ENCODE measurements around the gene DENND10.
"Not testable (repeated sequence)": the region's sequence is repeated elsewhere in the genome, so short reads cannot be mapped to it uniquely, and the experiment has no call there.

Gene DENND10

DNA sequence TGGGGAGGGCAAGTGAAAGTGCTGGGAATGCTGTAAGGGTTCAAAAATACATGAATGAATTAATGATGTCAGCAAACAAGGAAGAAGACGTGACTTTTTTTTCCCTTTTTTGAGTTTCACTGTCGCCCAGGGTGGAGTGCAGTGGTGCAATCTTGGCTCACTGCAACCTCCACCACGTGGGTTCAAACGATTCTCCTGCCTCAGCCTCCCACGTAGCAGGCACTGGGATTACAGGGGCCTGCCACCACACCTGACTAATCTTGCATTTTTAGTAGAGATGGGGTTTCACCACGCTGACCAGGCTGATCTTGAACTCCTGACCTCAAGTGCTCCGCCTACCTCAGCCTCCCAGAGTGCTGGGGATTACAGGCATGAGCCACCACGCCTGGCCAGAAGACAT is 30.0 kb downstream of the DENND10 start:
- FAIRE-seq = no peak

DNA sequence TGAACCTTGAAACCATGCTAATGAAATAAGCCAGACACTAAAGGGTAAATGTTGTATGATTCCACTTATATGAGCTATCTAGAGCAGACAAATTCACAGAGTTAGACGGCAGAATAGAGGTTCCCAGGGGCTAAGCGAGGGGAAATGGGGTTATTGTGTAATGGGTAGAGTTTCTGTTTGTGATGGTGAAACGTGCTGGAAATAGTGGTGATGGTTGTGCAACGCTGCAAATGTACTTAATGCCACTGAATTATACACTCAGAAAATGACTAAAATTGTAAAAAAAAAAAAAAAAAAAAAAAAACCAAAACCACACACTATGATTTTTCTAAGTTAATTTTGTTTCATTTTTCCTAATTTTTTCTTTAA is 31.6 kb downstream of the DENND10 start:
- no peak for FAIRE-seq

DNA sequence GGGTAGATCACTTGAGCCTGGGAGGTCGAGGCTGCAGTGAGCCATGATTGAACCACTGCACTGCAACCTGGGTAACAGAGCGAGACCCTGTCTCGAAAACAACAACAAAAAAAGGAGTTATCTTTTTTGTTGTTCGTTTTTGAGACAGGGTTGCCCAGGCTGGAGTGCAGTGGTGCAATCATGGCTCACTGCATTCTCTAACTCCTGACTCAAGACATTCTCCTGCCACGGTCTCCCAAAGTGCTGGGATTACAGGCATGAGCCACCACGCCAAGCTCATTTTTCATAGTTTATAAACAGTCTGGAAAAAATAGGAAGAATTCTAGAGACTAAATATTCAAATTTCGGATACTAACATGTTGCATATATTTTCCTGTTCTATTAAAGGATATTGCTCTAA is 32.2 kb downstream of the DENND10 start:
- FAIRE-seq = no peak

DNA sequence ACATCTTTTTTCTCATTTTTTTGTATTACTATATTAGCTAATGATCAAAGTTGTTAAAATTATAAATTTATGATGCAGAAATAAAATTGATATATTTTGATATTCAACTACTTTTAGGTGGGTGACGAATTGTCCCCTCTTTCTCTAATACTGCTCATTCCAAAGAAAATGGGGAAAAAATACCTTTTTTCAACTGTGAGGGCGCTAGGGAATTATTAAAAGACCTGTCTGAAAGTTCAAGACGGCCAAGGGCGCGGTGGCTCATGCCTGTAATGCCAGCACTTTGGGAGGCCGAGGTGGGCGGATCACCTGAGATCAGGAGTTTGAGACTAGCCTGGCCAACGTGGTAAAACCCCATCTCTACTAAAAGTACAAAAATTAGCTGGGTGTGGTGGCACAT is 34.0 kb downstream of the DENND10 start:
- not testable (repeated sequence) for FAIRE-seq

DNA sequence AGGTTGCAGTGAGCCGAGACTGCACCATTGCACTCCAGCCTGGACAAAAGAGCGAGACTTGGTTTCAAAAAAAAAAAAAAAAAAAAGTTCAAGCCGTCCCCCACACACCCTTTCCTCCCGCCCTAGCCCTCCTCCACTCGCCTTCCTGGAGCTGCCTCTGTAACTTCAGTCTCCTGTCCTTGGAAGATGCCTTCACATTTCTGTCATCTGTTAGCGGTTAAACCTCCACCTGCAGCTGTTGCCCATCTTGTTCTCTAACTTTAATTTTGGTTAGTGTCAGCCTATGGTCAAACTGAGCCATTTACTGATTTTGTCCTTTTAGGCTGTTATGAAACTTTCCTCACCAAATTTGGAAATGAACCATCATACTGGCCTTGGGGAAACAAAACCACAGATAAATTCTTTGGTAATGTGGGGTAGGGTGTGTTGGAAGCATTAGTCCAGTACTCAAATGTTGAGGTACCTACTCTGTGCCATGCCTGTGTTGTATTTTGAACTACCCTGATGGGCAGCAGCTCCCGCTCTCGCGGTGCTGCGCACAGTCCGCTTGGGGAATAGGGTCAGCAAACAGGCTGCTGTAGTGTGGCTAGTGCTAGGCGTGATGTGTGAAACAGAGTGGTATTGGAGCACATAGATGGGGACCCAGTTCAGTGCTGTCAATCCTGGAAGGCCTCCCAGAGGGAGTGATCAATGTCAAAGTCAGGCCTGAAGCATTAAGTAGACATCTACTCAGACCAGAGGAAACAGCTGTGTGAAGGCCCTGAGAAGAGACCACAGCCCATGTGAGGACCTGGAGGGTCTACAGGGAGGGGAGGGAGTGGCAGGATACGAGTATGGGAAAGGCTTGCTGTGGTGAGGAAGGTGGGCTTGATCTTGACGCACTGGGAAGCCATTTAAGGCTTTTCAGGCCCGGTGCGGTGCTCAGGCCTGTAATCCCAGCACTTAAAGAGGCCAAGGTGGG is 34.7 kb downstream of the DENND10 start:
- FAIRE-seq = no peak

DNA sequence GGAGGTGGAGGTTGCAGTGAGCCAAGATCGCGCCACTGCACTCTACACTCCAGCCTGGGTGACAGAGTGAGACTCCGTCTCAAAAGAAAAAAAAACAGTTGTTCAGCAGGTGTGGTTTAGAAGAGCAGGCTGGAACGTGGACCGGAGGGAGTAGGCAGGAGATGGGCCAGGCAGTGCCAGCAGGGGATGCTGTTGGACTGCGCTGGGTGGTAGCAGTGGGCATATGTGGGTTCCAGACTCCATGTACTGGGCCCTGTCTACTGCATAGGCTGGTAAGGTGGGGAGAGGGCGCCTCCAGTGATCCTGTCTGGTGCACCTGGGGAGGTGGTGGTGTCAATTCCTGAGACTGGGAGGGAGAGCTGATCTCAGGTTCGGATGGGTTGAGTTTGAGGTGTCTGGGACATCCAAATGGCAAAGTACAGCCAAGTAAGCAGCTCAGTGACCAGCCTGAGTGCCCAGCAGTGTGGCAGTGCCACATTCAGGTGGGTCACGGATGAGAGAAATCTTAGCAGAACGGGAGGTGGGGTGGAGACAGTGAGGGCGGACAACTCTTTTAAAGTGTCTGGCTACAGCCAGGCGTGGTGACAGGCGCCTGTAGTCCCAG is 35.7 kb downstream of the DENND10 start:
- FAIRE-seq = no peak

DNA sequence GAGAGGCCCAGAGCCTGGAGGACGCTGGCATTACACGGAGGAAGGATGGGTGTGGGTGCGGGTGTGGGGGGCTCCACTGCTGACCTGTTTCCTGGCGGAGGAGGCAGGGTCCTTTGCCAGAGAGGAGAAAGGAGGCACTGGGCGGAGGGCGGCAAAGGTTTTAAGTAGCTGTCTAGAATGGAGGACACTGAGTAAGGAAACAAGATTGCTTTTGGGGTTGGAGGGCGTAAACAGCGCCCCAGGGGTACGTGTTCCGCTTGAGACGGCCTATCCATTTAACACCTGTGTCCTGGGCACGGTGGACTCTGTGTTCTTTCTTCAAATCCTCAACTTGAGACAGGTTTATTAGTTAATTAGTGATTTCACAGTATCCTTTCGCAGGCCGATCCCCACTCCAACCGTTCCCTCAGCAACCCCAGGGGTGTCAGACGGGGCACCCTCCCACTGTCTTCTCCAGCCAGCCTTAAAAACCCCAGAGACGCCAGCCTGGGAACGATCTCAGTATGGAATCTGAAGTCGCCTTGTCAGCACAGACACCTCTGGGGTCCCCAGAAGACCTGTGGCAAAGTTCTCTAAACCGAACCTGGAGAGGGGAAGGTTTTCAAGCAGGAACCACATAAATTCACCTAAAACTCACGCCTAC is 36.8 kb downstream of the DENND10 start:
- no peak for FAIRE-seq

DNA sequence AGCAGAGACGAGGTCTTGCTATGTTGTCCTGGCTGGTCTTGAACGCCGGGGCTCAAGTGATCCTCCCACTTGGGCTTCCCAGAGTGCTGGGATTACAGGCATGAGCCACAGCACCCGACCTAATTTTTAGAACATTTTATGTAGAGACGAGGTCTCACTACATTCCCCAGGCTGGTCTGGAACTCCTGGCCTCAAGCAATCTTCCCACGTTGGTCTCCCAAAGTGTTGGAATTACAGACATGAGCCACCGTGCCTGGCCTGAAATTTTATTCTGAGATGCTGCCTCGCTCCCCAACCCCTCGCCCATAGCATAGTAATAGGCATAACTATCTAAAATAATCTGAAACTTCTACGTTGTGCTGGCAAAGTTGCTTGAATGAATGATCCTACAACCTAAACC is 39.7 kb downstream of the DENND10 start:
- no peak for FAIRE-seq

DNA sequence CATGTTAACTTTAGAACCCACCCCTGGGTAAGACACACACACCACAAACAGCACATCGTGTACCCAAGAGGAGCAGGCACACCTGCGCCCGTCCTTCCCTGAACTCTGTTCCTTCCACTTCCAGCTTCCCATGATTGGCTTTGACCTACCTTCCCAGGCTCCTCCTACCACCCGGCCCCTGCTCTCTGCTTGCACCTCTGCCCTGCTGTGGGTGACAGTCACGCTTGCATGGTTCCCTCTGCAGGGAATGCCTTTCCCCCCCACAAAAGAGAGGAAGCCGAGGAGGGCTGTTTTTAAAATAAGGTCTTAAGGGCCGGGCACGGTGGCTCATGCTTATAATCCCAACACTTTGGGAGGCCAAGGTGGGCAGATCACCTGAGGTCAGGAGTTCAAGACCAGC is 45.2 kb downstream of the DENND10 start:
- no peak for FAIRE-seq

DNA sequence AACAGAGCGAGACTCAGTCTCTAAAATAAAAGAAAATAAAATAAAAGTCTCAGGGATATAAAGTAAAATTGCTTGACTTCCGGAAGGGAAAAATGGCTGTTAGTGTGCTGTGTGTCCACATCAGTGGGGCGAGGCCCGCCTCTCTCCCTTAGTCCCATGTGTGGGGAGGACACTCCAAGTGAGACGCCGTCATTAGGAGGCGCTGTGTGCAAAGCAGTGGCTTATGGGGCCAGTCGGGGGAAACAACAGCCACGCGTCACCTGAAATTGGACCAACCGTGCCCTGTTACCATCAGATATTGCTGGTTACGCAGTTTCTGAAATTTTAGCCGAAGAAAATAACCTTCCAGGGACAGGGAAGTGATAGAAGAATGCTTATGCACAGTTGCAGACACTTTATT is 45.8 kb downstream of the DENND10 start:
- no peak for FAIRE-seq

DNA sequence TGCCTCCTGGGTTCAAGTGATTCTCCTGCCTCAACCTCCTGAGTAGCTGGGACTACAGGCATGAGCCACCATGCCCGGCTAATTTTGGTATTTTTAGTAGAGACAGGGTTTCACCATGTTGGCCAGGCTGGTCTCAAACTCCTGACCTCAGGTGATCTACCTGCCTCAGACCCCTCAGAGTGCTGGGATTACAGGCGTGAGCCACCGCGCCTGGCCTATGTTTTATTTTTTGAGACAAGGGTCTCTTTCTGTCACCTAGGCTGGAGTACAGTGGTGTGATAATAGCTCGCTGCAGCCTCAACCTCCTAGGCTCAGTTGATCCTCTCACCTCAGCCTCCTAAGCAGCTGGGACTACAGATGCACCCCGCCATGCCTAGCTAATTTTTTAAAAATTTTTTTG is 47.7 kb downstream of the DENND10 start:
- FAIRE-seq = not testable (repeated sequence)

DNA sequence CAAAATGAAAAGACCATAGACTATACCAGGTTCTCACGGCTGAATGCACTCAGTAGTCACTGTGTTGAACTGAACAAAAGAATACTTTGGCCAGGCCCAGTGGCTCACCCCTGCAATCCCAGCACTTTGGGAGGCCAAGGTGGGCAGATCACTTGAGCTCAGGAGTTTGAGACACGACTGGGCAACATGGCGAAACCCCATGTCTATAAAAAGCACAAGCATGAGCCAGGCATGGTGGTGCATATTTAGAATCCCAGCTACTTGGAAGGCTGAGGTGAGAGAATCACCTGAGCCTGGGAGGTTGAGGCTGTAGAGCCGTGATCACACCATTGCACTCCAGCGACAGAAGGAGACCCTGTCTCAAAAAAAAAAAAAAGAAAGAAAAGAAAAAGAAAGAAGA is 49.1 kb downstream of the DENND10 start:
- no peak for FAIRE-seq

DNA sequence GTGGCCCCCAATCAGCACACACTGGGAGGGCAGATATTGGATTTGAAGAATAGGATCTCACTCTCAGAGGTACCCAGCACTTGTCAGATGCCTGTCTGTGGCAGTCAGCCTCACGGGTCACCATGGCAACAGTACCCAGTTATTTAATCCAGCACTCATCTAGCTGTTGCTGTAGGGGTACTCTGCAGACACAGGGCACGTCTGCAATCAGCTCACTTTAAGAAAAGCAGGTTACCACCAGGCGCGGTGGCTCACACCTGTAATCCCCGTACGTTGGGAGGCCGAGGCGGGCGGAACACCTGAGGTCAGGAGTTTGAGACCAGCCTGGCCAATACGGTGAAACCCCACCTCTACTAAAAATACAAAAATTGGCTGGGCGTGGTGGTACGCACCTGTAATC is 49.7 kb downstream of the DENND10 start:
- no peak for FAIRE-seq

DNA sequence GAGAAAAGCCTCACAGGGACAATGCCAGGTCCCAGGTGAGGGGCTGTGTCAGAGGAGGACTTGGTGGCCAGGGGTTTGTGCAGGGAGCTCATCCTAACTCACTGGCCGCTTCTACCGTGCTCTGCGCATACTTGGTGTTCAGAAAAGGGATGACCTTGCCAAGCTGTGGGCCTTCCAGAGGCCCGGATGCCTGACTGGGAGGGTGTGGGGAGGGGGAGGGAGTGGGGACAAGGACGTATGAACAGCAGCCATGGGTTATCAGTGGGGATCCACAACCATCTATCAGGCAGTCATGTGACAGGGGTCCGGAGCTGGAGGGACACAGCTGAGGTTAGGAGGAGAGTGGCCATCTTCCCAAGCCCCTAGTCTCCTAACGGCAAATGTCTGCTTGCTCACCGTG is 55.4 kb downstream of the DENND10 start:
- no peak for FAIRE-seq

DNA sequence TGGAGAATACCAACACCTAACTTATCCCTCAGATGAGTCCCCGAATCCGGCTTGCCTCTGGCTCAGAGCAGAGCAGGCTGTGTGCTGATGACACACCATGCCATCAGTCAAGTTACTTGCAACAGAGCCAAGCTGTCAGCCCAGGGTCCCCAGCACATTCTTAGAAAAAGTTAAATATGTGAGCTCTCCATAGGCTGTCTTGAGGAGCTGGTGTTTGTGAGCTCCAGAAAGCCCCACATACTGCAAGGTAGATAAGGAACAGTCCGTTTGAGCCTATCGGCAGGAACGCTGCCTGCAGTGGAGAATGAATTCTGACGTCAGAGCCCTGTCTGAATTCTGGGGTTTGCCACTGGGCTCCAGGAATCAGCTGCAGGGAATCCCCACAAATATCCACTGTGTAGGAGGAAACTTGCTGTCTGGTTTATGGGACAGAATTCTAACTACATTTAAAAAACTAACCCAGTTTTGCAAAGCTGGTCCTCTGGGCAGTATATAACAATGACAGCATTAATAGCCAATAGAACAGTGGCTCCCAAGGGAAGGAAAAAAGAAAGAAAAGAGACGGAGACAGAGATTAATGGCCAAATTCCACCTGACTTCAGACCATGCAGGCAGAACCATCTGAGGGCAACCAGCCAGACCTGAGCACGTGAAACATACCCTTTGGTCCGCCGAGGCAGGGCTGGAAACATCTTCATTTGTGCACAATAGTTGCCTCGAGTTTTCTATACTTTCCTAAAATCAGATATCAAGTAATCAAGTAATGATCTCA is 58.0 kb downstream of the DENND10 start:
- no peak for FAIRE-seq

DNA sequence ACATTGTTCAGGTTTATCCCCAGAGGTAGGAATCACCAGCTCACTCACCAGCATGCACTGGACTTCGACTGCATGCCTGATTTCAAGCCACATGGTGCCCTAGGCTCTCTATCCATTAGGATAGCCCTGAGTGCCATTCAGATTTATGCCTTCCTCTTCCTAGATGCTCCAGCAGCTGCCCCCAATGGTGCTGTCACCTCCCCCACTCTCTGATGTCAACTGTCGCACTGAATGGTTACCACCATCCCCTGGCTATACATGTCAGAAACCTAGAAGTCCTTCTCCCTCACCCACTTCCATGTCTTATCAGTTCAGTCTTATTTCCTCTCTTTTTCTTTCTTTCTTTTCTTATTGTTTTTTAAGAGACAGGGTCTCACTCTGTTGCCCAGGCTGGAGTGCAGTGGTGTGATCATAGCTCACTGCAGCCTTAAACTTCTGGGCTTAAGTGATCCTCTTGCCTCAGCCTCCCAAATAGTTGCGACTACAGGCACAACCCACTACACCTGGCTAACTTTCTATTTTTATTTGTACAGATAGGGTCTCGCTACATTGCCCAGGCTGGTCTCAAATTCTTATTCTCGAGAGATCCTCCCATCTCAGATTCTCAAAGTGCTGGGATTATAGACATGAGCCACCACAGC is 58.7 kb downstream of the DENND10 start:
- FAIRE-seq = no peak

DNA sequence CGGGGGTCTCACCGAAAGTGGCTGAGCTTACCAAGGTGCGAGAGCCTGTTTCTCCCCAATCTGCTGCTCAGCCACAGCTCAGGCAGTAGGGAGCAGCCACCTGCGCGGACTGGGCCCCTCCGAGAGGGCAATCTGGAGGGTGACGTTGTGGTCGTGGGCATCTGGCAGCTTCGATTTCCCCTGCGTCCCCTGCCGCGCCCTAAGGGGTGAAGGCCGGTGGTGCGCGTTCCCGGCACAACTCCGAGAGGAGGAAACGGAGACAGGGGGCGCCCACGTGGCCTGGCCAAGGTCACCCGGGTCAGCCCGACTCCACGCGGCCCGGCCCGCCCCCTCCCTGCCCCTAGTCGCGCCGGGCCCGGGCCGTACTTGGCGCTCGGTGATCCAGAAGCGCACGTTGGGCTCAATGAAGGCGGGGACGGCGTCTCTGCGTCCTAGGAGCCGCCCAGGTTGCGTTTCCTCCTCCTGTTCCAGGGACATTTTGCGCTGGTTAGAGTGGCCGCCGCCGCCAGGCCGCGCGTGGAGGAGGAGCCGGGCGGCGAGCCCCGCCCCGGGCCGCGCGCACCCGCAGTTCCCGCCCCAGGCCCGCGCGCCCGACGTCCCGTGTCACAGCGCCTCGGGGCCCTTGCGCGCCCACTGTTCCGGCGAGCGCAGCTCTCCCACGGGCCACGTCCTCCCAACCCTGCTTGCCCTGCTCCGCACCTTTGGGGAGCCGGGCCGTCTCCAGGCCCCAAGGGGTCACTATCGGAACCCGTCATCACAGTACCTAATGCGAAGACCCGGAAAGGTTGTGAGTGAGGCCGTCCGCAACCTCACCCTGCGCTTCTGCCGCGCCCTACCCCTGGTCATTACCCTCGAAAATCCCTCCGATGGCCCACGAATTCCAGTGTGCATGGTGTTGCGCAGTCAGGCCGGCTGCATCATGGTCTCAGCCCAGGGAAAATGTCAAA is 61.5 kb downstream of the DENND10 start, which contains the start of gene SFXN4:
SFXN4 (minus strand) TSS at position 544 of the 947 bp plus-strand sequence; CDS start at position 477, 67 bp downstream.
- no peak for FAIRE-seq

DNA sequence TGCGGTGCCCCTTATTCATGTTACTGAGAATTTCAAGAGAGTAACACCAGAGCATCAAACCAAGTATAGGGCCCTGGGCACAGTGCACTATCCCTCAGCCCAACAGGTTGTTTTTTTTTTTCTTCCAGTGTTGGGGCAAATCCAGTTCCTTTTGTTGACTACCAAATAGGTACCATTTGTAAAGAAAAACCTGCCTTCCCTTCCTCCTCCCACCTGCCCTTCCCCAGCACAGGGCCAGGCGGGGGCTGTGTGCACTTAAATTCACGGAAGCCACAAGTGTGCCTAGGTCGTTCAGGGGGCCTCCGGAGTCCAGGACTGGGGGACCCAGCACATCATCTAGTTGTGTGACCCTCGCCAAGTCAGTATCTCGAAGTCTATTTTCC is 62.2 kb downstream of the DENND10 start:
- no peak for FAIRE-seq

DNA sequence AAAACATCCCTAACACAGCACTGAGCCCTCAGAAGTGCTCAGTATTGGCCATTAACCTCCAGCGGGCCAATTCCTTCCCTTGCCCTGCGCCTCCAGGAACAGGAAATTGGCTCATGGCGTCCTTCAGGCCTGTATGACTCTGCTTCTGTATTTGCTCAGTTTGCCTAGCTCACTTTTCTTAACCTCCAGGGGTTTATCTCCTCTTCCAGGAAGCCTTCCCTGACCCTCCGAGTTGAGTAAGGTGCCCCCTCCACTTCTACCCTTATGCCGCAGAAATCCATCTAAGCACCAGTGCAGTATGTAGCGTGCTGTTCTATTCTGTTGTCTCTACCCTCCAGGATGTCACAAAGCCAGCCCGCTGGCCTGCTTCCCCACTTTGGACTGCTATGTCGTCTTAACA is 62.7 kb downstream of the DENND10 start:
- FAIRE-seq = no peak

DNA sequence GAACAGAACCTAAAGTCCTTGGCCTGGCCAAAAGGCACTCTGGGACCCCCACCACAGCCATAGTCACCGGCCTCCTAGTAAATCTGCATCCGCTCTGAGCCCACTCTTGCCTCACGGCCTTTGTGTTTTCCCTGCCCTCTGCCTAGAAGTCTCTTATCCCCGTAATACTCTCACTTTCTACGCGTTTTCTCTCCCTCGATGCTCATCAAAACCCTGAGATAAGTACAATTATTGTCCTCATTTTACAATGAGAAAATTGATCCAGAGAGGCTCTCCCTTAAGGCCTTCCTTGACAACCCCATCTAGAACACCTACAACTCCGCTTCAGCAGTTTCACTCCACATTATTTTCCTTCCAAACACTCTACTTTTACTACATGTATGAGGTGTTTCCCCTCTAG is 63.1 kb downstream of the DENND10 start:
- no peak for FAIRE-seq

DNA sequence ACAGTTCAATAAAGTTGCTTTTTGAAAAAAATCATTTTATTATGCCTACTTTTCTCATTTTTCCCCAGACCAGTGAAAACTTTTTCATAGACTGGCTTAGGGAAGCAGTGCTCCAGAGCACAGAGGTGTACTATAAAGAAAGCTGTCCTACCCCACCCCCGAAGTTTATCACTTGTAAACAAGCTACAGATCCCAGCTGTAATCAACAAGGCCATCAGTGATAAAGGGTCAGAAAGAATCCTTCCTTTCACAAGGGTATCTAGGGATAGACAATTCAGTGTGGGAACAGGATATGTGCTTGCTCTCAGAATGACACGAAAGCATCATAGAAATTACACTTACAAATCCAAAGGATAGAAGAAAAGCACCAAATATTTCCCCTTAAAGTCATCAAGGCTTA is 70.2 kb downstream of the DENND10 start:
- FAIRE-seq = no peak

Measured in endometrium (tissue), 2 donors.